Caco-2 (cell line): ENCODE measurements around the gene NADK. TPM values are rescaled to one million over a fixed set of nuclear protein-coding genes. Genes with fewer than 3 reads are reported as not detected.
A peak's percentile ranks its signal among the peaks of the same experiment; 100 is the strongest.

Source experiments
- BruUV-seq: library from RNA; stranded (reverse); fragments of 400-500 nt; replicated peaks from 2 replicates; lab custom pipeline; 2021; lab: Mats Ljungman, UMichigan
- CTCF ChIA-PET: fragments of 300-600 bp; sonication (Branson Sonifier 250); formaldehyde crosslinking; loops from one replicate; lab custom pipeline; 2022; ENCODE audit warnings: antibody characterized with exemption; lab: Charles Lee
- POLR2A ChIA-PET: fragments of 300-600 bp; sonication (Branson Sonifier 250); formaldehyde crosslinking; loops from one replicate; lab custom pipeline; 2022; ENCODE audit warnings: antibody characterized with exemption; lab: Charles Lee
- DNase-seq, 2 experiments: peaks; one replicate each; pipeline versions ENCODE4 v3.0.0 to v3.0.0-alpha.2; 2020 to 2022
- H3K27me3 ChIP-seq: replicated peaks from 2 replicates; pipeline ENCODE4 v1.6.0; 2011; ENCODE audit warnings: low read length; ENCODE audit not compliant: control insufficient read depth, insufficient read depth
- H3K36me3 ChIP-seq: 2 replicates; pipeline ENCODE4 v1.5.1; 2011; ENCODE audit warnings: low read length; ENCODE audit not compliant: control insufficient read depth, insufficient read depth
- H3K4me1 ChIP-seq: fragments of 250-450 bp; sonication (Bioruptor Pico); 2 replicates; pipeline ENCODE4 v1.5.1; 2020; ENCODE audit warnings: mild to moderate bottlenecking
- H3K4me3 ChIP-seq: 2 replicates; pipeline ENCODE4 v1.5.1; 2011; ENCODE audit warnings: low read depth, mild to moderate bottlenecking, control low read depth, low read length
- H3K9me3 ChIP-seq: fragments of 250-450 bp; sonication (Bioruptor Pico); 2 replicates; pipeline ENCODE4 v1.5.1; 2020; ENCODE audit warnings: mild to moderate bottlenecking, moderate library complexity
- H3K27ac Mint-ChIP-seq: one replicate; pipeline ENCODE4 v1.8.0; 2022; ENCODE audit warnings: mixed read lengths; ENCODE audit not compliant: unreplicated experiment
- H3K27me3 Mint-ChIP-seq: one replicate; pipeline ENCODE4 v1.8.0; 2022; ENCODE audit warnings: mixed read lengths; ENCODE audit not compliant: insufficient read depth, unreplicated experiment
- H3K36me3 Mint-ChIP-seq: one replicate; pipeline ENCODE4 v1.8.0; 2022; ENCODE audit warnings: mild to moderate bottlenecking, mixed read lengths; ENCODE audit not compliant: insufficient read depth, unreplicated experiment
- H3K4me1 Mint-ChIP-seq: one replicate; pipeline ENCODE4 v1.8.0; 2022; ENCODE audit warnings: low read depth, mixed read lengths; ENCODE audit not compliant: unreplicated experiment
- H3K4me3 Mint-ChIP-seq: one replicate; pipeline ENCODE4 v1.8.0; 2022; ENCODE audit warnings: mild to moderate bottlenecking, moderate library complexity, mixed read lengths; ENCODE audit not compliant: unreplicated experiment
- H3K9me3 Mint-ChIP-seq: one replicate; pipeline ENCODE4 v1.8.0; 2022; ENCODE audit warnings: mixed read lengths; ENCODE audit not compliant: unreplicated experiment
- CTCF ChIP-seq, 2 experiments: fragments of 200-600 bp in 1 of 2; IDR thresholded peaks; 1 replicate in 1 of 2; 2 replicates in 1 of 2; pipeline versions ENCODE4 v1.5.1 to v1.8.0; 2011 to 2022; ENCODE audit warnings: antibody characterized with exemption in 1 of 2, control low read depth in 1 of 2, inconsistent platforms in 1 of 2, low read depth in 1 of 2, low read length in 1 of 2, mild to moderate bottlenecking in 1 of 2, moderate library complexity in 1 of 2; ENCODE audit not compliant: insufficient read depth in 1 of 2, severe bottlenecking in 1 of 2, unreplicated experiment in 1 of 2
- intact Hi-C: fragments of 100-400 bp; cut with micrococcal nuclease; formaldehyde crosslinking; loops from one replicate; pipeline ENCODE4 v1.10.0; 2022; ENCODE audit not compliant: unreplicated experiment
- total RNA-seq: library from RNA; stranded (reverse); gene quantifications from 2 replicates; pipeline ENCODE4 v1.2.3, GENCODE V29; 2022

NADK gene
- total RNA-seq, 1 experiment from 2014 or later: 85.8 TPM

- Mint-ChIP-seq H3K27ac (peak overlapping the region; percentile 38), H3K36me3 (peaks cover 72% of the 10 kb centered on the region), H3K4me1 (no peaks in the 10 kb centered on the region), H3K27me3 (no peaks in the 10 kb centered on the region), H3K9me3 (no peaks in the 10 kb centered on the region), H3K4me3 (no peak overlapping the region)
- BruUV-seq: no TSS peak
- peak in 1 of 2 experiments; percentile 54 for DNase-seq
- Histone ChIP-seq H3K4me3 (no peak overlapping the region), H3K27me3 (no peaks in the 10 kb centered on the region), H3K9me3 (no peaks in the 10 kb centered on the region), H3K4me1 (no peaks in the 10 kb centered on the region), H3K36me3 (peaks cover 2% of the 10 kb centered on the region)
- ChIA-PET POLR2A (no interaction called here), CTCF (interaction anchor here (0.6 to 1.5 kb wide), 7 partner anchors 9 to 119 kb away, joined by 3 to 16 read pairs (median 4); no protein-coding TSS in a partner anchor)
- intact Hi-C loops: loop anchor here (2.0 kb wide), 1 partner anchor 118 kb away; no protein-coding TSS in a partner anchor
- TF ChIP-seq CTCF (IDR thresholded peaks at IDR 0.05; ENCODE audit: insufficient read depth in 1 of 2, low read depth in 1 of 2, low read length in 1 of 2, severe bottlenecking in 1 of 2, unreplicated experiment in 1 of 2): peak; percentile 38 to 53
Measured at GRCh38 chr1:1788646-1789431, 10.6 kb upstream of the NADK start.

- intact Hi-C loops: loop anchor here (2.0 kb wide), 1 partner anchor 119 kb away; no protein-coding TSS in a partner anchor
- peaks cover 2% of the 10 kb centered on the region; the same call in 1 of the 2 replicates for H3K4me1 ChIP-seq
- no peak for TF ChIP-seq CTCF (IDR thresholded peaks at IDR 0.05; ENCODE audit: insufficient read depth in 1 of 2, low read depth in 1 of 2, low read length in 1 of 2, severe bottlenecking in 1 of 2, unreplicated experiment in 1 of 2)
- Mint-ChIP-seq H3K4me3 (no peak overlapping the region), H3K36me3 (peaks cover 72% of the 10 kb centered on the region), H3K27ac (no peak overlapping the region), H3K9me3 (no peaks in the 10 kb centered on the region), H3K4me1 (no peaks in the 10 kb centered on the region), H3K27me3 (no peaks in the 10 kb centered on the region)
- ChIA-PET CTCF (interaction anchor here (1.2 to 1.5 kb wide), 2 partner anchors 9 to 120 kb away, joined by 4 to 16 read pairs; no protein-coding TSS in a partner anchor), POLR2A (interaction anchor here (0.6 kb wide), 1 partner anchor 10 kb away, joined by 3 read pairs; no protein-coding TSS in a partner anchor)
- BruUV-seq: no TSS peak
- no peaks in the 10 kb centered on the region for H3K27me3 ChIP-seq
- H3K4me3 ChIP-seq: no peak overlapping the region
- DNase-seq: no peak
- no peaks in the 10 kb centered on the region for H3K9me3 ChIP-seq
- H3K36me3 ChIP-seq: peaks cover 2% of the 10 kb centered on the region
Measured at GRCh38 chr1:1788136-1788535, 9.9 kb upstream of the NADK start.

- Mint-ChIP-seq H3K36me3 (peaks cover 69% of the 10 kb centered on the region), H3K27me3 (no peaks in the 10 kb centered on the region), H3K4me3 (no peak overlapping the region), H3K9me3 (no peaks in the 10 kb centered on the region), H3K27ac (no peak overlapping the region), H3K4me1 (no peaks in the 10 kb centered on the region)
- intact Hi-C loops: no loop called here
- H3K9me3 ChIP-seq: no peaks in the 10 kb centered on the region
- CTCF ChIA-PET: no interaction called here
- no peak for DNase-seq
- POLR2A ChIA-PET: no interaction called here
- peaks cover 8% of the 10 kb centered on the region; the same call in 1 of the 2 replicates for H3K4me1 ChIP-seq
- H3K36me3 ChIP-seq: peaks cover 2% of the 10 kb centered on the region
- no peaks in the 10 kb centered on the region for H3K27me3 ChIP-seq
- H3K4me3 ChIP-seq: no peak overlapping the region
- BruUV-seq: no TSS peak
- no peak for TF ChIP-seq CTCF (IDR thresholded peaks at IDR 0.05; ENCODE audit: insufficient read depth in 1 of 2, low read depth in 1 of 2, low read length in 1 of 2, severe bottlenecking in 1 of 2, unreplicated experiment in 1 of 2)
Measured at GRCh38 chr1:1786836-1787605, 8.8 kb upstream of the NADK start.
